Measurements from ENCODE around the gene PRDM2.

Gene PRDM2

GRCh38 chr1:13830170-13830569 is 130.2 kb downstream of the PRDM2 start:
- ChIA-PET CTCF (interaction anchor here (1.8 kb wide), 1 partner anchor 130 kb away, joined by 16 read pairs; no protein-coding TSS in a partner anchor), POLR2A (no interaction called here)
- TF ChIP-seq SP1 (IDR thresholded peaks at IDR 0.05) (no peak), FOXA1 (IDR thresholded peaks at IDR 0.05) (no peak), BHLHE40 (IDR thresholded peaks at IDR 0.05; ENCODE audit: borderline replicate concordance) (no peak), NFRKB (IDR thresholded peaks at IDR 0.05) (no peak)
- no peak for DNase-seq (ENCODE audit: extremely low spot score)

- TF ChIP-seq ELF4 (IDR thresholded peaks at IDR 0.05) (no peak), BHLHE40 (IDR thresholded peaks at IDR 0.05; ENCODE audit: borderline replicate concordance) (no peak)
- ChIA-PET POLR2A (no interaction called here), CTCF (no interaction called here)
- DNase-seq (ENCODE audit: extremely low spot score): no peak
Measured at GRCh38 chr1:13830616-13831280, 130.8 kb downstream of the PRDM2 start.

- DNase-seq (ENCODE audit: extremely low spot score): no peak
- ChIA-PET POLR2A (no interaction called here), CTCF (no interaction called here)
- TF ChIP-seq TARDBP (IDR thresholded peaks at IDR 0.05) (no peak), FOXM1 (IDR thresholded peaks at IDR 0.05; ENCODE audit: borderline replicate concordance) (no peak), FOXA1 (IDR thresholded peaks at IDR 0.05) (no peak), SUZ12 (IDR thresholded peaks at IDR 0.05) (no peak), ARNT (IDR thresholded peaks at IDR 0.05) (no peak), HDGF (IDR thresholded peaks at IDR 0.05; ENCODE audit: borderline replicate concordance) (no peak), ELF4 (IDR thresholded peaks at IDR 0.05) (no peak), L3MBTL2 (conservative IDR thresholded peaks at IDR 0.05) (no peak), NFRKB (IDR thresholded peaks at IDR 0.05) (no peak), SP1 (IDR thresholded peaks at IDR 0.05) (no peak), BHLHE40 (IDR thresholded peaks at IDR 0.05; ENCODE audit: borderline replicate concordance) (no peak), CTBP1 (IDR thresholded peaks at IDR 0.05; ENCODE audit: borderline replicate concordance) (no peak), ZNF384 (IDR thresholded peaks at IDR 0.05) (no peak), FOXK2 (IDR thresholded peaks at IDR 0.05) (no peak), PKNOX1 (IDR thresholded peaks at IDR 0.05) (no peak), LEF1 (IDR thresholded peaks at IDR 0.05; ENCODE audit: borderline replicate concordance) (no peak)
Measured at GRCh38 chr1:13832100-13832499, 132.1 kb downstream of the PRDM2 start.

GRCh38 chr1:13832536-13832935 is 132.5 kb downstream of the PRDM2 start:
- DNase-seq (ENCODE audit: extremely low spot score): no peak
- no peak for TF ChIP-seq SUZ12 (IDR thresholded peaks at IDR 0.05)
- ChIA-PET CTCF (no interaction called here), POLR2A (no interaction called here)

GRCh38 chr1:13836136-13836535 is 136.1 kb downstream of the PRDM2 start:
- TF ChIP-seq FOXA1 (IDR thresholded peaks at IDR 0.05) (no peak), ZNF384 (IDR thresholded peaks at IDR 0.05) (no peak), FOXK2 (IDR thresholded peaks at IDR 0.05) (no peak), SUZ12 (IDR thresholded peaks at IDR 0.05) (no peak), CTBP1 (IDR thresholded peaks at IDR 0.05; ENCODE audit: borderline replicate concordance) (no peak), HDGF (IDR thresholded peaks at IDR 0.05; ENCODE audit: borderline replicate concordance) (no peak), SP1 (IDR thresholded peaks at IDR 0.05) (no peak), FOXM1 (IDR thresholded peaks at IDR 0.05; ENCODE audit: borderline replicate concordance) (no peak), TARDBP (IDR thresholded peaks at IDR 0.05) (no peak), NFRKB (IDR thresholded peaks at IDR 0.05) (no peak), PKNOX1 (IDR thresholded peaks at IDR 0.05) (no peak), BHLHE40 (IDR thresholded peaks at IDR 0.05; ENCODE audit: borderline replicate concordance) (no peak), L3MBTL2 (conservative IDR thresholded peaks at IDR 0.05) (no peak), ELF4 (IDR thresholded peaks at IDR 0.05) (no peak), ARNT (IDR thresholded peaks at IDR 0.05) (no peak), LEF1 (IDR thresholded peaks at IDR 0.05; ENCODE audit: borderline replicate concordance) (no peak)
- ChIA-PET POLR2A (no interaction called here), CTCF (no interaction called here)
- DNase-seq (ENCODE audit: extremely low spot score): no peak

- DNase-seq (ENCODE audit: extremely low spot score): no peak
- ChIA-PET CTCF (no interaction called here), POLR2A (no interaction called here)
- TF ChIP-seq ARNT (IDR thresholded peaks at IDR 0.05) (no peak), NFRKB (IDR thresholded peaks at IDR 0.05) (no peak), FOXM1 (IDR thresholded peaks at IDR 0.05; ENCODE audit: borderline replicate concordance) (no peak), FOXA1 (IDR thresholded peaks at IDR 0.05) (no peak), TARDBP (IDR thresholded peaks at IDR 0.05) (no peak), FOXK2 (IDR thresholded peaks at IDR 0.05) (no peak), ELF4 (IDR thresholded peaks at IDR 0.05) (no peak), BHLHE40 (IDR thresholded peaks at IDR 0.05; ENCODE audit: borderline replicate concordance) (no peak), HDGF (IDR thresholded peaks at IDR 0.05; ENCODE audit: borderline replicate concordance) (no peak), PKNOX1 (IDR thresholded peaks at IDR 0.05) (no peak), L3MBTL2 (conservative IDR thresholded peaks at IDR 0.05) (no peak), CTBP1 (IDR thresholded peaks at IDR 0.05; ENCODE audit: borderline replicate concordance) (no peak), LEF1 (IDR thresholded peaks at IDR 0.05; ENCODE audit: borderline replicate concordance) (no peak), ZNF384 (IDR thresholded peaks at IDR 0.05) (no peak), SP1 (IDR thresholded peaks at IDR 0.05) (no peak), SUZ12 (IDR thresholded peaks at IDR 0.05) (no peak)
Measured at GRCh38 chr1:13836631-13837030, 136.6 kb downstream of the PRDM2 start.

GRCh38 chr1:13838236-13838635 is 138.2 kb downstream of the PRDM2 start:
- TF ChIP-seq BHLHE40 (IDR thresholded peaks at IDR 0.05; ENCODE audit: borderline replicate concordance): no peak
- no peak for TF ChIP-seq ZNF384 (IDR thresholded peaks at IDR 0.05)
- no peak for TF ChIP-seq FOXK2 (IDR thresholded peaks at IDR 0.05)
- CTCF ChIA-PET: no interaction called here
- no peak for DNase-seq (ENCODE audit: extremely low spot score)
- POLR2A ChIA-PET: no interaction called here
